GM10266 (cell line): Measurements from ENCODE around the gene VRK2.

ENCODE experiments used
- DNase-seq: peaks from one replicate; pipeline ENCODE4 v3.0.0; 2012; ENCODE audit errors: extremely low spot score
- CTCF ChIP-seq: IDR thresholded peaks from 2 replicates; pipeline ENCODE4 v1.5.1; 2012; ENCODE audit warnings: mild to moderate bottlenecking, low read depth; ENCODE audit not compliant: control insufficient read depth, insufficient read depth; ENCODE audit errors: missing control alignments

Gene VRK2

GRCh38 chr2:58064086-58064485 lies 17.5 kb downstream of the VRK2 start:
- no peak for DNase-seq
- TF ChIP-seq CTCF: no peak

GRCh38 chr2:58065248-58065647 lies 18.6 kb downstream of the VRK2 start:
- no peak for TF ChIP-seq CTCF

GRCh38 chr2:58067001-58067400 lies 20.4 kb downstream of the VRK2 start:
- no peak for DNase-seq
- TF ChIP-seq CTCF: no peak

More at GRCh38 chr2:58065248-58065647, 18.6 kb downstream of the VRK2 start:
- no peak for DNase-seq

- no peak for TF ChIP-seq CTCF
- DNase-seq: no peak
Measured at GRCh38 chr2:58070765-58071164, 24.2 kb downstream of the VRK2 start.

- no peak for TF ChIP-seq CTCF
- no peak for DNase-seq
Measured at GRCh38 chr2:58072102-58072501, 25.5 kb downstream of the VRK2 start.

- no peak for DNase-seq
- TF ChIP-seq CTCF: no peak
Measured at GRCh38 chr2:58073008-58073407, 26.4 kb downstream of the VRK2 start.

- no peak for DNase-seq
- no peak for TF ChIP-seq CTCF
Measured at GRCh38 chr2:58073751-58074150, 27.1 kb downstream of the VRK2 start.
